Stimulated activated CD4-positive, alpha-beta T cell treated with anti-CD3 and anti-CD28 coated beads, Interleukin-4, amount 100 ng/mL, for 48 hours (primary cell): Measurements from ENCODE around the gene CCDC116.

ENCODE experiments used
- DNase-seq, 2 donors: peaks; one replicate each; pipeline ENCODE4 v3.0.0-alpha.2; 2020; ENCODE audit warnings: low read depth in 2 of 2

CCDC116 gene

GRCh38 chr22:21681566-21682370 is 49.2 kb downstream of the CCDC116 start:
- DNase-seq: no peak

DNA sequence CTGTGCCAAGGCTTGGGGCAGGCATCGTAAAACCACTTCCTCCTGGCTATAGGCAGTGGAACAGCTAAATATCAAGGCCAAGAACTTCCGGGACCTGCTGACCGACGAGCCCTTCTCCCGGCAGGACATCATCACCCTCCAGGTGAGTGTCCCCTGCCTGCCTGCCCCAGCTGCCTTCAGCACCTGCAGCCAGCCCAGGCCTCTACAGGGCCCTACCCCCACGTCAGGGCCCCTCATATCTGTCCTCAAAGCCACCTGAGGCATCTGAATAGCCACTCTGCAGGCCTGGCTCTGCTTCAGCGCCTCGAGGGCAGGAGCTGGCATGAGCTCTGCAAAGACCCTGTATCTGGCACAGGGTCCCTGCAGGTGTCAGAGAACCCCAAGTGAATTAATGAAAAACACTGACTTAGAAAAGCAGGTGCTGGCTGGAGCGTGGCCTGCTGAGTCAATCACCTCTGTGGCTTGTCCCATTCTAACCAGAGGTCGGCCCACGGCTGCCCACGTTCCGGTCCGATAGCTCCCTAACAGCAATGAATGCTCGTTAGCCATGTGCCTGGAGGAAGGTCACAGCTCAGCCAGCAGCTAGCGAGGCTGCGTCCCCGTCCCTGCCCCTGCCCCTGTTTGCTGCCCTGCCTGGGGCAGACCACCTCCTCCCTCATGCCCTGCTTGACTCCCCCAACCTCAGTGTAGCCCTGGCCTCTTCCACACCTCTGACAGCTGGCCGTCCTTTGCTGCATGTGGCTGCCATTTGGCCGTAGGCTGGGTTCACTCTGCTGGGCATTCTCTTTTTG is 50.0 kb downstream of the CCDC116 start:
- DNase-seq: no peak

GRCh38 chr22:21683401-21683811 is 50.8 kb downstream of the CCDC116 start:
- no peak for DNase-seq

DNA sequence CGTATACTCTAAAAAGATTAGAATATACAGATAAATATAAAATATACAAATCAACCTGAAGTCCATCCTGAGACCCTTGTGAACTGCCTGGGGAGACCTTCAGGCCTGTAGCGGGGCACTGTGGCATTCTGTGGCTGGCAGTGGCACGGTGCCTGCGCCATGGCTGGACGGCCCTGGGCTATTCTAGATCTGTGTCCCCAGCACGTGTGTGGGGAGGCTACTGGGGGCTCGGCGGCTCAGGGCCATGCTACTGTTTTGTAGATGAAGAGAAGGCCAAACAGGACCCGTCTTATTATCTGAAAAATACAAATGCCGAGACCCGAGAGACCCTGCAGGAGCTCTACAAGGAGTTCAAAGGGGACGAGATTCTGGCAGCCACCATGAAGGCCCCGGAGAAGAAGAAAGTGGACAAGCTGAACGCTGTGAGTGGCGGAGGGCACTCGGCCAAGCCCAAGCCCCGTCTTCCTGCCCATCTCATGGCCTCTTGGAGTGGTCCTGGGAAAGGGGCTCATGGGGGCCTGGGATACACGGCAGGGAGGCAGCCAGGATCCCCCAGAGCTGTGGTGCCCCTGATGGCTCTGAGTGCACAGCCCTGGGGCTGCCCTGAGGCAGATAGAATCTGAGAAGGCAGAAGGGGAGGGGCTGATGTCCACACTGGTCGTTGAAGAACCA is 52.1 kb downstream of the CCDC116 start:
- DNase-seq: no peak

GRCh38 chr22:21685164-21685513 is 52.6 kb downstream of the CCDC116 start:
- no peak for DNase-seq

DNA sequence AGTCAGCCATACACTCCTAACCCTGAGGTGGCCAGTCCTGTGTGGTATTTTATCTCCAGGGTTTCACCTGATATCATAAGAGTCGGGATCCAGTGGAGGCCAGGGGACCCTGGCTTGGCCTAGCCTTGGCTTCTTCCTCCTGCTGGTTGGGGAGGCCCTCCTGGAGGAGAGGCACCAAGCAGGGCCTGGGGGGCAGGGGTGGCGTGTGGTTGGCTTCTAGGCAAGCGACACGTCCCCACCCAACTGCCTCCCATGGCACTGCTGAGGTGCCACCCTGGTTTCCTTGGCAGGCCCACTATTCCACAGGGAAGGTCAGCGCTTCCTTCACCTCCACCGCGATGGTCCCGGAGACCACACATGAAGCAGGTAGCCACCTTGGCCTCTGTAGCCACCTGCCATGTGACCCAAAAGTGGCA is 53.6 kb downstream of the CCDC116 start:
- DNase-seq: no peak
